AG09319 (cell line): ENCODE results near the gene KRT85.

Experiments used
- DNase-seq: peaks from one replicate; pipeline ENCODE4 v3.0.0-alpha.2; 2010; ENCODE audit warnings: low read depth; ENCODE audit errors: extremely low read depth
- CTCF ChIP-seq: IDR thresholded peaks from 2 replicates; pipeline ENCODE4 v1.5.1; 2011; ENCODE audit warnings: low read depth, mild to moderate bottlenecking, inconsistent platforms, low read length, moderate library complexity

KRT85 gene

GRCh38 chr12:52368508-52368907, 1.2 kb upstream of the KRT85 start:
- no peak for DNase-seq
- TF ChIP-seq CTCF: no peak

GRCh38 chr12:52367876-52368275, 595 bp upstream of the KRT85 start:
- no peak for DNase-seq
- no peak for TF ChIP-seq CTCF

- TF ChIP-seq CTCF: no peak
- no peak for DNase-seq
Measured at GRCh38 chr12:52364901-52365489, 2.3 kb downstream of the KRT85 start.

- no peak for DNase-seq
- TF ChIP-seq CTCF: no peak
Measured at GRCh38 chr12:52364061-52364460, 3.2 kb downstream of the KRT85 start.

GRCh38 chr12:52363111-52363679, 4.1 kb downstream of the KRT85 start:
- no peak for DNase-seq
- no peak for TF ChIP-seq CTCF

GRCh38 chr12:52362118-52362726, 5.1 kb downstream of the KRT85 start:
- no peak; the same call in 1 of the 2 replicates for TF ChIP-seq CTCF
- no peak for DNase-seq

GRCh38 chr12:52361553-52361952, 5.7 kb downstream of the KRT85 start:
- no peak for DNase-seq
- TF ChIP-seq CTCF: no peak
